Measurements from ENCODE around the gene RFC1.
A peak's percentile ranks its signal among the peaks of the same experiment; 100 is the strongest.
"Not testable (repeated sequence)": the region's sequence is repeated elsewhere in the genome, so short reads cannot be mapped to it uniquely, and the experiment has no call there.

Gene RFC1

GRCh38 chr4:39304651-39305050, 61.5 kb downstream of the RFC1 start:
- no peak for DNase-seq

DNA sequence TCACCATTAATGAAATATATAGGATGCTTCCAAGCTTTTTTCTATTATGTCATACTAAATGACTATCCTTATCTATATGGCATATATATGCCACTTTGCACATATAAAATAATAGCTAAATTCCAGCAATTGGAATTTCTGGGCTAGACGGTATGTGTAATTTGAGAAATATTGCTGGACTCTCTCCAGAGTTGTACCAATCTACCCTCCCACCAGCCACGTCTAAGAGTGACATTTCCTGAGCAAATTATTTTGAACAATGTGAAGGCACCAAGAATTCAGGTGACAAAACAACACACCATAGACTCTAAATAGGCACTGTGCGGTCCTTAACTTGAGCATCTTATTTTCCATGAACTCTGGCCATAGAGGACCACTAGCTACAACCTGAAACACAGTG, 62.3 kb downstream of the RFC1 start:
- DNase-seq = no peak

DNA sequence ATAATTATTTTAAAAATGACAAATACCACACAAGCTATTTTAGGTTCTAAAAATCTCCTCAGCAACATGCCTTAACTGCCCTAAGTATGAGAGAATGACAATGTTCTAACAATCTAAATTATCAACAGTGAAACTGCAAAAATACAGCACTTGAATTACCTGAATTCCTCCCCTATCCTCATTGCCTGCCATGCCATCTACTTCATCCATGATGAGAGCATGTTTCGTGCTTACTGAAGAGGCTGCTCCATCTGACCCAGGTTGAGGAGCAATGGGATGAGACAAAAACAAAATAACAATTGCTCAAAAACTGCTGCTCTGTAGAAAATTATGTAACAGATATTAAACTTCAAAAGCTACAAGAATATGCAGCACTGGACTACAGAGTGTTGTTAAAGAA, 63.3 kb downstream of the RFC1 start:
- no peak for DNase-seq

DNA sequence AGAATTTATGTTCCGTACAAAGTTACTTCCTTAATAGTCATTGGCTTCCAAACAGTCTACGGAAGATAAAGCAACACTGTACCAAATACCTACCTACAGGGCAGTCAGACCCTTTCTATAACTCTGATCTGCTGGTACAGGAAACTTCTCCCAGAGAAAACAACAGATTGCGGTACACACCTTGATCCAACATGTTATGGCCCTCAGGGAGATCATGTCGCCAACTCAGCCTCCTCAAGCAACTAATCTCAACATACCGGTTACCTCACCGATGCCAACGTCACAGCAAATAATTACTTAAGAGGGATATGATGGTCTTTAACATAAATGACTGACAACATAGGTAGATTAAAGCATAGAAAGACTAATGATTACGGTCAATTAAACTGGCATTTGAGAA, 70.4 kb downstream of the RFC1 start:
- no peak for DNase-seq

DNA sequence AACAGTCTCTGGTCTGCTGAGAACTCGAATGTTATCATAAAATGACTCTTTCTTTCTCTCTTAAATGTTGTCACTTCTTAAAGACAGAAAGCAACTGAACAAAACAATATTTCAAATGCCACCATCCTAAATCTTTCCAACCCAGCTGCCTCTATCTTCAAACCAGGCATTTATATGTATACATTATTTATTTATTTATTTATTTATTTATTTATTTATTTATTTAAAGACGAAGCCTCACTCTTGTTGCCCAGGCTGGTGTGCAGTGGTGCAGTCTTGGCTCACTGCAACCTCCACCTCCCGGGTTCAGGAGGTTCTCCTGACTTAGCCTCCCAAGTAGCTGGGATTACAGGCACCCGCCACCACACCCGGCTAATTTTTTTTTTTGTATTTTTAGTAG, 73.7 kb downstream of the RFC1 start:
- not testable (repeated sequence) for DNase-seq

GRCh38 chr4:39291686-39292085, 74.5 kb downstream of the RFC1 start:
- DNase-seq = no peak

DNA sequence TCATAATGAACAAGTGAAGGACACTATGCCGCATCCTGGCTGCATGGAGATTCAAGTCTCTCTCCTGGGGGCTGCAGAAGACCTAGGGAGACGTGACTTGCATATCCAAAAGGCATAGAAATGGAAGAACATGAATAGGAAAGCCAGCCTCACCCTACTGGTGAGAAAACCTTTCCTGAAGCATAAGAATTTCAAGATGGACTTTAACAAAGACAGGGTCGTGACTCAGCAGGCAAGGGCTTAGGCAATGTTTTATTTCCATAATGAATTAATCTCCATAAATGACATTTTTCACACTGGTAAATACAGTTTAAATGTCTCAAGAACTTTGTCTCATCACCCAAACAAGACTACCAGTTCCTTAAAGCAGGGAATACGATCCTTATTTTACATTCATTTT, 78.9 kb downstream of the RFC1 start:
- no peak for DNase-seq

- DNase-seq = no peak
Observed at GRCh38 chr4:39286263-39286662, 79.9 kb downstream of the RFC1 start.

DNA sequence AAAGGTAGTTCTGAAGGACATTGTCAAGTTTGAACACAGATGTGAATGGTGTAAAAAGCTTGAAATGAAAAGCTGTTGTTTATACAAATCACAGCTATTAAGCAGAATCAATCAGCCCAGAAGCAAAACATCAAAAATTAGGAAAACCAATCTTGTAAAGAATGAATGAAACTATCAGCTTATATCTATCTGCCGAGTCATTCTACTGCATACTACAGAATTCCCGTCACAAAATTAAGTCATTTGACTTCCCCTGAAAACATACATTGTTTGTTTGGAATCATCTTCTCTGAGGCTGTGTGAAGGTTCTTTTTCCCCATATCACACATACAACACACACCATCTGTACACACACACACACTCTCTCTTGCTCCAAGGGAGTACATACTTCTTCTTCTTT, 80.3 kb downstream of the RFC1 start:
- DNase-seq = no peak

DNA sequence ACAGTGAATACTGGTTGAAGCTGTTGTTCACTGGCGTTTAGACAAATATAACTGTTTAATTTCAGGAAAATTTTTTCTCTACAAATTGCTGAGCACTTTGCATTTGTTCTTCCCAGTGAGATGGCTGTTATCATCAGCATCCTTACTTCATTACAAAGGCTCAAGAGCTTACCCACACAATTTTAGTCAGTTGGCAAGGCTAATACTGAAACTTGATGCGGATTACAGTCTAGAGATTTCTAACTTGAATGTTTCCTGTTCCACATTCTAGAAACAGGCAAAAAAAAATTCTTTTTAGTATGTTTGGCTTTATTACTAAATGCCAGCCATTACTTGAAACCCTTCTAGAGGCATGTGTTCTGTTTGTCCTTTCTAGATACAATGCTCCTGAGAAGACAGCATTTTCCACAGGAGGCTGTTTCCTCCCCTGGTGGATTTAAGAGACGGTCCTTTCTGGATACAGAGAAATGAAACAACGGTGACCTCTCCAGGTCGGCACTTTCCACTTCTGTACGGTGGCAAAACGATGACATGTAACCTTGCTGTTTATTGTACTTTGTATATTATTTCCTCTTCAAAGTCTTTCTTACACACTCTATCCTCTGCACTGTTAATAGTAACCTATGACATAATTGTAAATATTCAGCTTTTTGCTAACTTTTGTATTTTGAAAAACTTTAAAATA, 80.9 kb downstream of the RFC1 start:
- DNase-seq = no peak

DNA sequence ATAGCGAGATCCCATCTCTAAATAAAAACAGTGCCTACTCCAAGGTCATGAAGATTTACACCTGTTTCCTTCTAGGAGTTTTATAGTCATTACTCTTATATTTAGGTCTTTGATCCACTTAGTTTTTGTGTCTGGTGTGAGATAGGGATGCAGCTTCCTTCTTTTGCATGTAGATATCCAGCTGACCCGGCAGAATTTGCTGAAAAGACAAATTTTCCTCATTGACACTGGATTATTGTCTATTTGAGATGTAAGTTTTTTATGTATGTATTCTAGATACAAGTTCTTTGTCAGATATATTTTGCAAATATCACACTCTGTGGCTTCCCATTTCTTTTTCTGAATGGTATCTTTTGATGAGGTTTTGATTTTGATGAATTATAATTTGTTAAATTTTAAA, 85.4 kb downstream of the RFC1 start:
- DNase-seq = no peak

DNA sequence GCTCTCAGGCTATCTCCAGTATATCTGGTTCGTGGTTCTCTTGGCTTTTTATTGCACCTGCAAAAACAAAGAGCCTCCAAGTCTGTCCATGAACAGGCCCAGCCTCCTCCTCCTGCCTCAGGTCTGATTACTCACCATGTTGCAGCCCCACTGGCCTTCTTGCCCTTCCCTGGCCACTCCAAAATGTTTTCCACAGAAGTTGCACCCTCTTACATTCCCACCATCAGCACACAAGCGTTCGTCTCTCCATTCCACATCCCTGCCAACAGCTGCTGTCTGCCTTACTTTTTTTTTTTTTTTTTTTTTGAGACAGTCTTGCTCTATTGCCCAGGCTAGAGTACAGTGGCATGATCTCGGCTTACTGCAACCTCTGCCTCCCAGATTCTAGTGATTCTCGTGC, 86.7 kb downstream of the RFC1 start:
- DNase-seq = no peak

GRCh38 chr4:39278476-39278875, 87.7 kb downstream of the RFC1 start:
- DNase-seq = no peak

- not testable (repeated sequence) for DNase-seq
Observed at GRCh38 chr4:39277661-39278060, 88.5 kb downstream of the RFC1 start.

DNA sequence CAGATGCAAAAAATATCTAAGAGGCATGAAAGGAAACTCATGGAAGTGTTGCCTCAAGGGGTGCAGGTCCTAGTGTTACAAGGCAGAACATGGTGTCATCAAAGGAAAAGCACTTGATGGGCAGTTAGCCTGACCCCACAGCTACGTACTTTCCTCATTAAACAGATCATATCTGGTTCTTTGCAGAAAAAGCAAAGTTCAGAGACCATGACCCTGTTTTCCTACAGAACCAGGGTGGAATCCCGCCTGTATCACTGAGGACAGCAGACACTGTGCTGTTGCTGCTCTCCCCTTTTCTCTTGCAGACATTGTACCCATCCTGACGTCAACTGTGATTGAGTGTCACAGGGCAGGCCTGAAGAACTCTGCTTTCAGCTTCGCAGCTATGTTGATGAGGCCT, 91.7 kb downstream of the RFC1 start:
- DNase-seq = no peak

DNA sequence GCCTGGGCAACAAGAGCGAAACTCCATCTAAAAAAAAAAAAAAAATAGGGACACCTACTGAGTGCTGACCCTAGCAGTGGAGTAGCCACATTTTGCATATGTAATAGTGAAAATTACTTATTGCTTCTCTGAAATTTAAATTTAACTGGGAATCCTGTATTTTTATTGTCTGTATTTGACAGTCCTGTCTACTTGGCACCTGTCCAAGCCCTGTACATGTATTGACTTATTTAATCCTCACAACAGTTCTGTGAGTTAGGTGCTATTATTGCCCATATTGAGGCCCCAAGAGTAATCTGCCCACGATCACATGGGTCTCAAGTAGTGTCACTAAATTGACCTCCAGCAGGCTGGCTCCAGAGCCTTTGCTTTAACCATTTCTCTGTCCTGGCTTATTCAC, 102.3 kb downstream of the RFC1 start:
- DNase-seq = no peak

DNA sequence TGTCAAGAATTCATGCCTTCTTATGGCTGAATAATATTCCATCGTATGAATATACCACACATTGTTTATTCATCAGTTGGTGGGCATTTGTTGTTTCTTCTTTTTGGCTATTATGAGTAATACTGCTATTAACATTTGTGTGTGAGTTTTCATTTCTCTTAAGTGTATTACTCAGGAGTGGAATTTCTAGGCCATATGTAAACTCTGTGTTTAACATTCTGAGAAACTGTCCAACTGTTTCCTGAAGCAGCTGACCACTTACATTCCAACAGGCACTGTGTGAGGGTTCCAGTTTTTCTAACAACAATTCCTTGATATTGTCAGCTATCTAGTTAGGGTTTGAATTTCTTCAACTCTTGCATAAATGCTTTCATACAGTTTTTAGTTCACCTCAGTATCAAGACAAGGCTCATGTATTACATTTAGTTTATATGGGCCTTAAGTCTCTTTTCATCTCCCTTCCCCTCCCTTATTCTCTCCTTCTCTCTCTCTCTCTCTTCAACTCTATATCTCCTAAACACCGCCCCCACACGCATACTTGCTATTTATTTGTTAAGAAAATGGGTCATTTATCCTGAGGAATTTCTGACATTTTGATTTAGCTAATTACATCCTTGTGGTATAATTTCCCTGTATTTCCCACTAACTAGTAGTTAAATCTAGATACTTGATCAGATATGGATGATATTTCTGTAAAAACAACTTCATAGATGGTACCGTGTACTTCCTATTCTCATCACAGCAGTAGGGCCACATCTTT, 106.4 kb downstream of the RFC1 start:
- peak; percentile 21 for DNase-seq

- no peak for DNase-seq
Observed at GRCh38 chr4:39256436-39256835, 109.7 kb downstream of the RFC1 start.

- DNase-seq = no peak
Observed at GRCh38 chr4:39255871-39256270, 110.3 kb downstream of the RFC1 start.

- no peak for DNase-seq
Observed at GRCh38 chr4:39255266-39255665, 110.9 kb downstream of the RFC1 start.

GRCh38 chr4:39243462-39243861, 122.7 kb downstream of the RFC1 start:
- DNase-seq = no peak

Data from eye (tissue), 1 donor.